Stimulated activated naive CD8-positive, alpha-beta T cell treated with anti-CD3 and anti-CD28 coated beads, Interleukin-15, amount 100 ng/mL, for 72 hours (primary cell): ENCODE data around the gene IPO5.
"Not testable (repeated sequence)": the region's sequence is repeated elsewhere in the genome, so short reads cannot be mapped to it uniquely, and the experiment has no call there.

ENCODE experiments used
- ATAC-seq: fragments of 150-1000 bp; cut with Tn5 transposase; 2 replicates; pipeline ENCODE4 v1.10.0; 2021; ENCODE audit warnings: mild to moderate bottlenecking, moderate library complexity
- DNase-seq, 2 donors: peaks; one replicate each; pipeline ENCODE4 v3.0.0; 2021 to 2022
- H3K27ac Mint-ChIP-seq, 2 donors: one replicate each; pipeline ENCODE4 v1.8.0; 2022; ENCODE audit warnings: mild to moderate bottlenecking in 2 of 2, mixed read lengths in 2 of 2, moderate library complexity in 2 of 2
- H3K27me3 Mint-ChIP-seq: one replicate; pipeline ENCODE4 v1.8.0; 2022; ENCODE audit warnings: mixed read lengths
- H3K4me1 Mint-ChIP-seq: one replicate; pipeline ENCODE4 v1.8.0; 2022; ENCODE audit warnings: mild to moderate bottlenecking, mixed read lengths
- H3K4me3 Mint-ChIP-seq, 2 donors: one replicate each; pipeline ENCODE4 v1.8.0; 2022; ENCODE audit warnings: mild to moderate bottlenecking in 2 of 2, mixed read lengths in 2 of 2, moderate library complexity in 1 of 2
- H3K9me3 Mint-ChIP-seq, 2 donors: one replicate each; pipeline ENCODE4 v1.8.0; 2022; ENCODE audit warnings: mixed read lengths in 2 of 2

The IPO5 gene

DNA sequence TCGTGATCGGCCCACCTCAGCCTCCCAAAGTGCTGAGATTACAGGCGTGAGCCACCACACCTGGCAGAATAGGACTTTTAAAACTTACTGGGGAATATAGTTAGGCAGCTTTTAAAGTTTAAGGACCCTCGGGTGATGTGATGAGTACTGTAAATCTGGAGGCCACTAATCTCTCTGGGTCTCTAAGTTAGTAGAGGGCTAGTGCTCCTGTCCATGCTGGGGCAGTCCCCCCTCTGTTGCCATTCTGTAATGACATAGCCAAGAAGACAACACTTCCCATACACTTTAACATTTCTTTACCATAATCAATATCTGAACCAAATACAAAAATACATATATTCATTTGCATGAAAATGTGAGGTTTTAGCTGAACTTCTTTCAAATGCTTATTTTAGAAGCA lies 65.7 kb downstream of the IPO5 start:
- DNase-seq, result no peak
- H3K4me3 Mint-ChIP-seq, result no peak overlapping the region

DNA sequence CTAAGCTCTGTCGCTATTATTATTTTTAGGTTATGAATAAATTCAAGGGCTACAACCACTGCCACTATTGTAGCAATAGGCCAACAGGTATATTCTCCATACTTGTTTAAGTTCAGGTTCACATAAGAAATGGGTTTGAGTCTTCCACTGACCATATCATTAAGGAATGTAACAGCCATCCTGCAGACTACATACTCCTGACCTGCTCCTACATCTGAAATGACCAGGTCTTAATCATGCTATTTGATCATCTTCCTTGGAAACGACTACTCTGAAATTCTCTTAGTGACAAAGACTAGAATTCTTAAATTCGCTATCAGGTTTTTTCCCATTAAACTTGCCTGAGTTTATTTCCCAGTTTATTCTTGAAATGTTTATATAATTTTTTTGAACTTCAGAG lies 66.8 kb downstream of the IPO5 start:
- H3K4me3 Mint-ChIP-seq, result no peak overlapping the region
- no peak overlapping the region for H3K27ac Mint-ChIP-seq
- H3K27me3 Mint-ChIP-seq, result no peaks in the 10 kb centered on the region
- DNase-seq (no peak), ATAC-seq (no peak)
- H3K4me1 Mint-ChIP-seq, result no peaks in the 10 kb centered on the region
- no peaks in the 10 kb centered on the region for H3K9me3 Mint-ChIP-seq

More for the DNA sequence above, 65.7 kb downstream of the IPO5 start:
- Mint-ChIP-seq H3K4me1 (no peaks in the 10 kb centered on the region), H3K27ac (no peak overlapping the region), H3K27me3 (no peaks in the 10 kb centered on the region), H3K9me3 (no peaks in the 10 kb centered on the region)
- ATAC-seq, result no peak

DNA sequence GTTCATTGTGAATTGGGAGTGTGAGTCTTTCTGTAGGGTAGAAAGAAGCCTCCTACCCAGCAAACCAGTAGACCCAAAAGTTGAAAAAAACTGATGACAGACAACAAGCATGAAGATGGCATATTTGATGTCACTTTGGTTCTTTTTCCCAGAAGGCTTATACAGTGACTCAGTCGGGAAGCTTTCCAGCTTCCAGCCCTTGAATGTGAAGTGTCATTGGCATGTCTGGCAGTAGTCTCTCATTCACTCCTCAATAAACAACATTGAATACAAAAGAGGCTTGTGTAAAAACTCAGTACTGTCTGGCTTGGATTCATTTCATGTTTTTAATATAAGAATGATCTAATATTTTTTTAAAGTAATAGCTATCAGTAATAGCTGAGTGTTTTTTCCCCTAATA lies 68.7 kb downstream of the IPO5 start:
- Mint-ChIP-seq H3K27ac (no peak overlapping the region), H3K4me1 (no peaks in the 10 kb centered on the region), H3K27me3 (no peaks in the 10 kb centered on the region), H3K4me3 (no peak overlapping the region), H3K9me3 (no peaks in the 10 kb centered on the region)
- DNase-seq (no peak), ATAC-seq (no peak)

DNA sequence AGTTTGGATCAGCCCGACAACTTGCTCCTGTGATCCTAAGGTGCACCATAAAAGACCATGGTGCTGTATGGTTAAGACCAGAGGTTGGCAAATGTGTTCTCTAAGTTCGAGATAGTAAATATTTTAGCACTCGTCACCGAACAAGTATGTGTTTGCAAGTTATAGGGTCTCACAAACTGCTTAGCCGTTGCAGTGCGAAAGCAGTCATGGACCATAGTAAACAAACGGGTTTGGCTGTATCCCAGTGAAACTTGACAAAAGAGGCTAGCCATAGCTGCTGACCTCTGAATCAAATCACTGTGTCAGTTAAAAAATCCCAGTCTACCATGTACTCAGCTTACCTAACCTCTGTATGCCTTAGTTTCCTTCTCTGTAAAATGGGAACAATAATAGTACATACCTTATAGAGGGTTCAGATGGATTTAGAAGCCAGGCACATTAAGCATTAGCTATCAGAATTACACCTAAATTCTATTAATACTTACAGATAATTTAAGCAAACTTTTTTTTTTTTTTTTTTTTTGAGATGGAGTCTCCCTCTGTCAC lies 72.1 kb downstream of the IPO5 start:
- H3K27ac Mint-ChIP-seq, result no peak overlapping the region
- no peaks in the 10 kb centered on the region for H3K4me1 Mint-ChIP-seq
- H3K9me3 Mint-ChIP-seq, result no peaks in the 10 kb centered on the region

DNA sequence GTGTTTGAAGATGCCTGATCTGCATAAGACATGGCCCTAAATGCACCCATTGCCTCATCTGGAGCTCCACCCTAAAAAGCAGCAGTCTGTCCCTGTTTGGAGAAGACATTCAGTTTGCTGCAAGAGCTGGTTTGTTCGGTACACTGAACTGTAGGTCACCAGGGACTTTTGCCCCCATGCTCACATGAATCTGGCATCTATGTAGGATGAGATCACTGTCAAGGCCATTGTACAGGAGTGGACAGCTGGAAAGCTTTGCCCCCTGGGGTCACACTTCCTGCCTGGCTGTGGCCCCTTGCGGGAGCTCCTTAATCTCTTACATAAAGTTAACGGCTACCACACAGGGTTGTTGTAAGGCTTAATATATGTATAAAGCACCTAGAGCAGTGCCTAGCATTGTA lies 73.0 kb downstream of the IPO5 start:
- Mint-ChIP-seq H3K4me3 (no peak overlapping the region), H3K27ac (no peak overlapping the region), H3K9me3 (no peaks in the 10 kb centered on the region), H3K27me3 (no peaks in the 10 kb centered on the region), H3K4me1 (no peaks in the 10 kb centered on the region)
- ATAC-seq (no peak), DNase-seq (no peak)

More for the DNA sequence above, 72.1 kb downstream of the IPO5 start:
- DNase-seq, result no peak
- no peak for ATAC-seq
- Mint-ChIP-seq H3K4me3 (no peak overlapping the region), H3K27me3 (no peaks in the 10 kb centered on the region)

DNA sequence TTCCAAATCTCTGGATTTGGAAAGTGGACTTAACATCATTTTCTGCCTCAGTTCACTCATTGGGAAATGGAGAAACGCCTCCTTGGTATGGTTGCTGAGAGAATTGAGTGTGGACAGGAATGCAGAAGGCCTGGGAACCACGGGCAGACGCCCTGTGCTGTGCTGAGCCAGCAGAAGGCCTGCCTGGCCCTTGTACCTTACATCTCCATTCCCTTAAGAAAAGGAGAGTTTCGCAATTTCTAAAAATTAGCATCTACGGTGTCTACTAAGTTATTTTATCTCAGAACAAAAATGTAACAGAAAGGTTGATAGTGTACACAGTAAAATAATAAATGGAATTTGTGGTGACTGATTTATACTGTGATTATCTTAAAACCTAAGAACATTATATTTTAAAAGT lies 78.7 kb downstream of the IPO5 start:
- ATAC-seq, result no peak
- no peaks in the 10 kb centered on the region for H3K4me1 Mint-ChIP-seq

DNA sequence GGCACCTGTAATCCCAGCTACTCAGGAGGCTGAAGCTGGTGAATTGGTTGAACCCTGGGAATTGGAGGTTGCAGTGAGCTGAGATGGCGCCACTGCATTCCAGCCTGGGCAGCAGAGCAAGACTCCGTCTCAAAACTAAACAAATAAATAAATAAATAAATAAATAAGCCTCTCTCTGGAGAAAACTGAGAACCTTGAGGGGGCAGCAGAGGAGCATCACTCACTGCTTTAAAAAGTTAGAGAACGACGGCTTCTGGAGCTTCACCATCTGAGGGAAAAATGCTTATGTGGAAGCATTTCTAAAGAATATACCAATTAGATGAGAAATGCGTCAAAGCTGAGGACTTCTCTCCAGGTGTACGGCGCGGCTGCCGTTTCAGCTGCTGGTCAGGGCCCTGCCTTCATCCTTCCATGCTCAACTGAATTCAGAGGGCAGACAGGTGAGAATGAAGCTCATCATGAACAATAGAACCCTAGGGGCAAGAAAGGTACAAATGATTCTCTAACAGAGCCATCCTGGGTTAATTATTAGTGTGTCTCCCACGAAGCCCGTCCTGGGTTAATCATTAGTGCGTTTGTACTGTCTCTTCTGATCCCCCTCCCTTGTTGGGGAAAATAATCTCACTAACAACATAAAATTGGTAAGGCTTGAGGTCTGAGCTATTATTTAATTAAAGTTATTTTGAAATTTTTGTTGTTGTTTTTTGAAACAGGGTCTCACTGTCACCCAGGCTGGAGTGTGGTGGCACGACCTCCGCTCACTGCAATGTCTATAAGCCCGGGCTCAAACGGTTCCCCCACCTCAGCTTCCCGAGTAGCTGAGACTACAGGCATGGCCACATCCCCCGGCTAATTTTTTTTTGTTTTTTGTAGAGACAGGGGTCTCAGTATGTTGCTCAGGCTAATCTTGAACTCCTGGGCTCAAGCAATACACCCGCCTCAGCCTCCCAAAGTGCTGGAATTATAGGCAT lies 80.1 kb downstream of the IPO5 start:
- Mint-ChIP-seq H3K9me3 (no peaks in the 10 kb centered on the region), H3K4me3 (no peak overlapping the region), H3K4me1 (no peaks in the 10 kb centered on the region), H3K27ac (no peak overlapping the region), H3K27me3 (no peaks in the 10 kb centered on the region)
- ATAC-seq, result no peak
- no peak for DNase-seq

More for the DNA sequence above, 78.7 kb downstream of the IPO5 start:
- Mint-ChIP-seq H3K9me3 (no peaks in the 10 kb centered on the region), H3K27me3 (no peaks in the 10 kb centered on the region), H3K4me3 (no peak overlapping the region), H3K27ac (peak overlapping the region in 1 of 2 donors; percentile 34)
- DNase-seq, result no peak

DNA sequence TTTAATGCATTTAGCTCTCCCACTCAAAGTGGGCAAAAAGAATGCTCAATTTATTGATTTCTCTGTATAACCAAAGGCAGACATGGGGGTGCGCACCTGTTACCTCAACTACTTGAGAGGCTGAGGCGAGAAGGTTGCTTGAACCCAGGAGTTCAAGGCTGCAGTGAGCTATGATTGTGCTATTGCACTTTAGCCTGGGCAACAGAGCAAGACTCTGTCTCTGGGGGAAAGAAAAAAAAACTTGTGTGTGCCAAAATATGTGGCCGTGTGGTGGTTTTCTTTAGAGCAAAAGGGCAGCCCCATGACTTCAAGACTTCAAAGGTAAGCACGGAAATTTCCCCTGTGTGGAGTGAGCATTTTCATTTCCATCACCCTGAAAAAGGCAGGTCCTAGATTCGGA lies 81.9 kb downstream of the IPO5 start:
- H3K4me3 Mint-ChIP-seq, result no peak overlapping the region
- ATAC-seq (no peak), DNase-seq (no peak)
- H3K4me1 Mint-ChIP-seq, result no peaks in the 10 kb centered on the region
- H3K9me3 Mint-ChIP-seq, result no peaks in the 10 kb centered on the region
- peaks cover 9% of the 10 kb centered on the region for H3K27me3 Mint-ChIP-seq
- no peak overlapping the region for H3K27ac Mint-ChIP-seq

DNA sequence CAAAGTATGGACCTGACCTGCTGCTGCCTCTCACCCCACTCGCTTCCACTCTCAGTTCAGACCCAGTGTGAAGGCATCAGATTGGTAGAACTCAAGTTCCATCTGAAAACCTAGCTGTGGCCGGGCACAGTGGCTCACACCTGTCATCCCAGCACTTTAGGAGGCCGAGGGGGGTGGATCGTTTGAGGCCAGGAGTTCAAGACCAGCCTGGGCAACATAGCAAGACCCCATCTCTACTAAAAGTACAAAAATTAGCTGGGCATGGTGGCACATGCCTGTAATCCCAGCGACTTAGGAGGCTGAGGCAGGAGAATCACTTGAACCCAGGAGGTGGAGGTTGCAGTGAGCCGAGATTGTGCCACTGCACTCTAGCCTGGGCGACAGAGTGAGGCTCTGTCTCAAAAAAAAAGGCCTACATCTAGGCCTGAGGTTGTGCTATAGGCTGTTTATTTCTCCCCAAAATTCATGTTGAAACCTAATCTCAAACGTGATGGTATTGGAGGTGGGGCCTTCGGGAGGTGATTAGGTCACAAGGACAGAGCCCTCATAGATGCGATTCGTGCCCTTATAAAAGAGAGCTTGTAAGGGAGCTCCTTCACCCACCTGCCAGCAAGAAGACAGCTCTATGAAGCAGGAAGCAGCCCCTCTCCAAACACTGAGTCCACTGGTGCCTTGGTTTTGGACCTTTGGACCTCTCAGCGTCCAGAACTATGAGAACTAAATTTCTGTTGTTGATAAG lies 83.3 kb downstream of the IPO5 start:
- not testable (repeated sequence) for DNase-seq, H3K4me1 Mint-ChIP-seq, ATAC-seq, H3K27ac Mint-ChIP-seq, H3K9me3 Mint-ChIP-seq, H3K27me3 Mint-ChIP-seq, H3K4me3 Mint-ChIP-seq

DNA sequence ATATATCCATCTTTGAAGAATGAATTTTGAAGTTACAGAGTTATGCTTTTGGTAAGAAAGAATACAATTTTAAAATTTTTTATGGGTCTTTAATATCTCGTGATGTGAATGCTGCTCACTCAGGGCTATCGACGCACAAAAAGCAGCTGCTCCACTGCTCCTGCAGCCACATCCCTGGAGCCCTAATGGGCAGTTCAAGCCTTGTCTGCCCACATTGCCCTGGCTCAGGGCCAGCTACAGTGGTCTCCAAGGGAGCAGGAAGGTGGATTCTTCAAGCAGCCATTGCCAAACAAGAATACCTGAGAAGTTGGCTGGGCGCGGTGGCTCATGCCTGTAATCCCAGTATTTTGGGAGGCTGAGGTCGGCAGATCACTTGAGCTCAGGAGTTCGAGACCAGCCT lies 85.8 kb downstream of the IPO5 start:
- Mint-ChIP-seq H3K4me1 (no peaks in the 10 kb centered on the region), H3K4me3 (no peak overlapping the region), H3K27ac (no peak overlapping the region), H3K27me3 (peaks cover 10% of the 10 kb centered on the region), H3K9me3 (no peaks in the 10 kb centered on the region)
- no peak for DNase-seq
- no peak for ATAC-seq

DNA sequence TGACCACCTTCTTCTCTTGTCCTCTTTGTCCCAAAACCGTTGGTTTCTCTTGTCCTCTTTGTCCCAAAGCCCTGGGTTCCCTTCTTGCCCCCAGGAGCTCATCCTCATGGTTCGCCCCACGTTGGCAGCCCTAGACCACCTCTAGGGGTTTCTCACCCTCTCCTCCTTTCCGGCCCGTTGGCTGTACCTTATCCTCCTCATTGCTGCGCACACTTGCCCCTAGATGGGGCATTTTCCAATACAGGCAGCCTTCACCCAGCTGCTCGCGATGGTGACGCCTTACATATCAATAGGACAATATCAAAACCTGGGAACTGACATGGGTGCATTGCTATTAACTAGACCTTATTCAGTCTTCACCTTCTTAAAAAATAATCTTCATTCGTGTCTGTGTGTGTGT lies 86.5 kb downstream of the IPO5 start:
- ATAC-seq (no peak), DNase-seq (no peak)

DNA sequence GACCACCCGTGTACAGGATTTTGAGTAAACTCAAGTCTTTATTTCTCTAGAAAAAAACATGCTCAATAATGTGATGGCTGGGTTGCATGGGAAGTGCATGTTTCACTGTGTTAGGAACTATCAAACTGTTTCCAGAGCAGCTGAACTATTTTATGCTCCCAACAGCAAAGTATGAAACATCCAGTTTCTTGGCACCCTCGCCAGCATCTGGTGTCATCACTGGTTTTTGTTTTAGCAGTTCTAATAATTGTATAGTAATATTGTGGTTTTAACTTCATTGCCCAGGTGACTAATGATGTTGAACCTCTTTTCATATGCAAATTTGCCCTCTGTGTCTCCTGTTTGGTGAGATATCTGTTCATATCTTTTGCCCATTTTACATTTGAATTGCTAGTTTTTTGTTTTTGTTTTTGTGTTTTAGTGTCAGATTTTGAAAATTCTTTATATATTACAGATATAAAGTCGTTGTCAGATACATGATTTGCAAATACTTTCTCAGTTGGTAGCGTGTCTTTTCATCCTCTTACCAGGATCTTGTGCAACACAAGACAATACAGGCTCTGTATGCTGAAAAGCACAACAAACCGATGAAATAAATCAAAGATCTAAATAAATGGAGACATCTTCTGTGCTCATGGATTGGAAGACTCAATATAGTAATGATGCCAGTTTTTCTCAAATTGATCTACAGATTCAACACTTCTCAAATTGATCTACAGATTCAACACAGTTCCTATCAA lies 87.8 kb downstream of the IPO5 start:
- no peak overlapping the region for H3K4me3 Mint-ChIP-seq
- no peak overlapping the region for H3K27ac Mint-ChIP-seq
- DNase-seq (no peak), ATAC-seq (no peak)
- H3K27me3 Mint-ChIP-seq, result peaks cover 10% of the 10 kb centered on the region
- H3K9me3 Mint-ChIP-seq, result no peaks in the 10 kb centered on the region
- no peaks in the 10 kb centered on the region for H3K4me1 Mint-ChIP-seq

More for the DNA sequence above, 86.5 kb downstream of the IPO5 start:
- Mint-ChIP-seq H3K9me3 (no peaks in the 10 kb centered on the region), H3K27ac (no peak overlapping the region), H3K4me3 (no peak overlapping the region), H3K4me1 (no peaks in the 10 kb centered on the region), H3K27me3 (peaks cover 10% of the 10 kb centered on the region)

DNA sequence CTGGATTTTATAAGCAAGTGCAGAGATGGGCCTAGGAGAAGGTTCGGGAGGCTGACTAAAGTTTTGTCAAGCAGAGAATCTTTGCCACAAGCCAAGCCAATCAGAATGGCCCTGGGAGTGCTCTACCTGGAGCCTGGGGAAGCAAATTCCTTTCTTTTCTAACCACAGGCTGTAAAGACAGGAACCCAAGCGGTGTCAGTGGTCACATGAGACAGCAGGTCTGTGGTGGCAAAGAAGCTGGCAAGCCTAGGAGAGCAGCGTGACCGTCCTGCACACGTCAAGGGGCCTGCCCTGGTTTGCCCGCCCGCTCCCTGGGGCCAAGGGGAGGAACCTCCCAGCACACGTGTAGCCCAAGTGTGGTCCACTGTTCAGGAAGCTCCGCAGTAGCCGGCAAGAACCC lies 90.8 kb downstream of the IPO5 start:
- peaks cover 10% of the 10 kb centered on the region for H3K27me3 Mint-ChIP-seq
- no peak overlapping the region for H3K27ac Mint-ChIP-seq
- H3K4me3 Mint-ChIP-seq, result no peak overlapping the region
- H3K9me3 Mint-ChIP-seq, result no peaks in the 10 kb centered on the region
- H3K4me1 Mint-ChIP-seq, result no peaks in the 10 kb centered on the region
- DNase-seq (no peak), ATAC-seq (peak; percentile 56)

DNA sequence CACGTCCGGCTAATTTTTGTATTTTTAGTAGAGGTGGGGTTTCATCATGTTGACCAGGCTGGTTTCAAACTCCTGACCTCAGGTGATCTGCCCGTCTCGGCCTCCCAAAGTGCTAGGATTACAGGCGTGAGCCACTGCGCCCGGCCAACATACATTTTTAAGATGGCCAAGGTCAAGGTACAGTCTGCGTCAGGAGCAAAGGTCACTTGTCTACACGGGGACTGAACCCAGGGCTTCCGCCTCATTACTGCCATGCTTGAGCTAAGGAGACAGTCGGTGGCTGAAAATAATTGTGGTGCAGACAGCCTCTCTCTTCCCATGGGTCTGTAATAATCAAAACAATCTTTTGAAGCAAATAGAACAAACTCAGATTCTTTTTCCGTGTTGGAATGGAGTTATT lies 94.3 kb downstream of the IPO5 start:
- not testable (repeated sequence) for H3K4me3 Mint-ChIP-seq, H3K27me3 Mint-ChIP-seq, DNase-seq, ATAC-seq, H3K9me3 Mint-ChIP-seq, H3K4me1 Mint-ChIP-seq, H3K27ac Mint-ChIP-seq

DNA sequence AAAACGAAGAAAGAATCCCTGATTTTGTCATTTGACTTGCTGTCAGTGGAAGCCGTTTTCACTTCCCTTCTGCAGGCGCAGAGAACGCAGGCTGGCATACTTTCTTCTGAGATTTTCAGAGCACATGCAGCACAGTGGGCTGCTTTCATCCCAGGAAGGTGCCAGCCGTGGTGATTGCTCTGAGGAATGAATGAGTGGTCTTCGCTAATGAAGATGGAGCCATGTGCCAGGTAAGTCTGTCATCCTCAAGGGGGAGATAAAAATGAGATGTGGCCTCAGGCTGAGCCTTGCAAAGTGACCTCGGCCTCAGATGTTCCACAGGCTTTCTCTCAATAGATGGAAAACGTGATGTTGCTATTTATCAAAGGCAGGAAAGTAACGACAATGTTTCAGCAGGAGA lies 94.8 kb downstream of the IPO5 start:
- Mint-ChIP-seq H3K4me3 (no peak overlapping the region), H3K4me1 (no peaks in the 10 kb centered on the region), H3K27ac (no peak overlapping the region), H3K9me3 (peaks cover 0 to 4% of the 10 kb centered on the region in 2 donors), H3K27me3 (no peaks in the 10 kb centered on the region)
- no peak for ATAC-seq
- no peak for DNase-seq
